Measurements from ENCODE around the gene ZDHHC8.

Gene ZDHHC8

DNA sequence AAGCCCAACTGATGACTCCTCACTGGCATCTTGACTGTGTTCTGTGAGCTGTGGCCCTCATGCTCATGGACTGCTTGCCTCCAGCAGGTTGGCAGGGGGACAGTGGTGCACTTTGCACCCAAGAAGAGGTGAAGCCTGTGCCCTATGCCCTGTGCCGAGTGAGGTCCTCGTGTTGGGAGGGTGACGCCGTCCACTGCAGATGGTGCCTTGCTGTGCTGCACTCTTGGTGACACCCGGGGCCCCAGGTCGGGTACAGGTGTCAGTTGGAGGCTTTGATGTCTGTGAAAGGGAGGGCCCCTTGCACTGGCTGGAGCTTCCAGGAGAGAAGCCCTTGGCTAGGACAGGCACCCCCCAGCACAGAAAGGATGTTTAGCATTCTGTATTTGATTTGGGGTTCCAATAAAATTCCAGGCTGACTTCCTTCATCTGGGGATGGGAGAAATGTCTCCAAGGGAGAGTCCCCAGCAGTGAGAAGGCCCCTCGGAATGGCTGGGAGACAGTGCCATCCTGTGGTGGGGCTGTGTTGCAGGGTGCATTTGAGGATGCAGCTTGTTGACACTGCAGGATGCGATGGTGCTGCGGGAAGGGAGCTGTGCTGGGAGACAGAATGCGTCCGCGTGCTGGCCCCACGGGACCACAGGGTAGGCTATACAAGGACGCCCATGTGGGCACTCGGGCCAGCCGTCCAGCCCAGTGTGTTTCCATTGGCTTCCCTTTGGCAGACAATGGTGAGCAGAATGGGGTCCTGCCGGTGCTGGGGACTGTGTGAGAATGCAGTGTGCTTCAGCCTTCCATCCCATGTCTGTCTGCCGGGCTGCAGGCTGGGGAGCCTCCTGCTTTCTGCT, 2.5 kb upstream of the ZDHHC8 start:
- no peaks in the 10 kb centered on the region for H3K9me3 Mint-ChIP-seq
- peak overlapping the region; percentile 15 for H3K4me3 Mint-ChIP-seq
- ATAC-seq (peak; percentile 35), DNase-seq (ENCODE audit: low spot score in 2 of 2) (no peak)
- peak overlapping the region; percentile 32 for H3K27ac Mint-ChIP-seq
- peaks cover 53% of the 10 kb centered on the region for H3K36me3 Mint-ChIP-seq
- peaks cover 31% of the 10 kb centered on the region for H3K4me1 Mint-ChIP-seq

GRCh38 chr22:20129747-20130014, 1.9 kb upstream of the ZDHHC8 start:
- peak overlapping the region; percentile 15 for H3K4me3 Mint-ChIP-seq
- no peak overlapping the region for H3K27ac Mint-ChIP-seq
- peaks cover 31% of the 10 kb centered on the region for H3K4me1 Mint-ChIP-seq
- H3K36me3 Mint-ChIP-seq: peaks cover 48% of the 10 kb centered on the region
- H3K9me3 Mint-ChIP-seq: no peaks in the 10 kb centered on the region
- DNase-seq (ENCODE audit: low spot score in 2 of 2) (no peak), ATAC-seq (no peak)

DNA sequence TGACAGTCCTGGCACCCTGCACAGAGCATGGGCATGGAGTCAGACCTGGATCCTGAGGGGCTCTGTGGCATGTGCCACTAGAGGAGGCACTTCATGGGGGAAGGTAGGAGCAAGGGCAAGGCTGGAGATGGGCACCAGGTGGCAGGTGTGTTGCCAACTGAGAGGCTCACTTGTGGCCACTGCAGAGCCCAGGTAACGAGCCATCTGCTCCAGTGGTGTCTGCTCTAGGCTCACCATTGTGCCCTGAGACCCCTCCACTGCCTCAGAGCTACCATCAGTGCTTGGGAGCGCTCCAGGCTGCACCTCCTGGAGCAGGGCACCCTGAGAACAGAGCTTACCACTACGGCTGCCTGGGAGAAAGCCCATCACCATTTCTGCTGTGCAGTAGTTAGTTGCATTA, 1.3 kb upstream of the ZDHHC8 start:
- ATAC-seq (no peak), DNase-seq (ENCODE audit: low spot score in 2 of 2) (no peak)
- Mint-ChIP-seq H3K9me3 (no peaks in the 10 kb centered on the region), H3K27ac (no peak overlapping the region), H3K4me3 (peak overlapping the region; percentile 41), H3K4me1 (peaks cover 29% of the 10 kb centered on the region), H3K36me3 (peaks cover 42% of the 10 kb centered on the region)

DNA sequence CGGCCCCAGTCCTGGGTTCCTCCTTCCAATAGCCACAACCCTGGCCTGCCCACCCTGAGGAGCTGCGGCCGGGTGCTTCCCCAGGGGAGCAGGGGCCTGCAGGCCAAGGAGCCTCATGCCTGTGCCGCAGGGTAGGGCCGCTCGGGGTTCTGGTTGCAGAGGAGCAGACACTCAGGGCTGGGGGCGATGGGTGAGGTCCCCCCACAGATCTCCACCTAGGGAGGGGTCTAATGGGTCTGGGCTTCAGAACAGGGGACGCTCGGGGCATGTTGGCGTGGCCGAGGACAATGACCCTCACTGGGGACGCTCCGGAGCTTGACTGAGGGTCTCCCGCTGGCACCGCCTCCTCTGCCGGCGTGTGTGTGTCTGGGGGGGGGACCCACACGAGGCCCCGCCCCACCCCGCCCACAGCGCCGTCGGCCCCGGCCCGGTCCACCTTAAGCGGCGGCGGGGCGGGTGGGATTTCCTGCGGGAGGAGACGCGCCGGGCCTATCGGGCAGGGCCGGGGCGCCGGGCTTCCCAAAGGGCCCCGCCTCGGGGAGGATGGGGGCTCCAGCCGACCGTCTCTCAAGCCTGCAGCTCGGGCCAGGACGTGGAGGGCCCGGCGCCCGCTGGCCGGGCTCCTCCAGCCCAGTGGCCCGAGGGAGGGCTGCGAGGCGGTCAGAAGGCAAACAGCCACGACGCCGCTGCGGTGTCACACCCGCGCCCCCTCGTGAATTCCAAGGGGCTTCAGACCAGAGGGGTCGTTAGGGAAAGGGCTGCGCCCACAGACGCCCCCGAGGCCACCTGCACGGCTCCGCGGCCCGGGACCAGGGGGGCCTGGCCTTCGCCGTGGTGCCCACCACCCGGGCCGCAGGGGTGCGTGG, 640 bp upstream of the ZDHHC8 start:
- no peak overlapping the region for H3K27ac Mint-ChIP-seq
- H3K4me3 Mint-ChIP-seq: peak overlapping the region; percentile 41
- peaks cover 35% of the 10 kb centered on the region for H3K36me3 Mint-ChIP-seq
- peak; percentile 72 for ATAC-seq
- peak; percentile 52 to 77 for DNase-seq (ENCODE audit: low spot score in 2 of 2)
- peaks cover 29% of the 10 kb centered on the region for H3K4me1 Mint-ChIP-seq
- H3K9me3 Mint-ChIP-seq: no peaks in the 10 kb centered on the region

- Mint-ChIP-seq H3K9me3 (no peaks in the 10 kb centered on the region), H3K4me1 (peaks cover 36% of the 10 kb centered on the region), H3K27ac (peak overlapping the region; percentile 65), H3K4me3 (peak overlapping the region; percentile 71), H3K36me3 (peaks cover 24% of the 10 kb centered on the region)
- ATAC-seq (peak; percentile 1), DNase-seq (ENCODE audit: low spot score in 2 of 2) (peak in 1 of 2 donors; percentile 65)
Measured at GRCh38 chr22:20131859-20132685, 468 bp downstream of the ZDHHC8 start.

DNA sequence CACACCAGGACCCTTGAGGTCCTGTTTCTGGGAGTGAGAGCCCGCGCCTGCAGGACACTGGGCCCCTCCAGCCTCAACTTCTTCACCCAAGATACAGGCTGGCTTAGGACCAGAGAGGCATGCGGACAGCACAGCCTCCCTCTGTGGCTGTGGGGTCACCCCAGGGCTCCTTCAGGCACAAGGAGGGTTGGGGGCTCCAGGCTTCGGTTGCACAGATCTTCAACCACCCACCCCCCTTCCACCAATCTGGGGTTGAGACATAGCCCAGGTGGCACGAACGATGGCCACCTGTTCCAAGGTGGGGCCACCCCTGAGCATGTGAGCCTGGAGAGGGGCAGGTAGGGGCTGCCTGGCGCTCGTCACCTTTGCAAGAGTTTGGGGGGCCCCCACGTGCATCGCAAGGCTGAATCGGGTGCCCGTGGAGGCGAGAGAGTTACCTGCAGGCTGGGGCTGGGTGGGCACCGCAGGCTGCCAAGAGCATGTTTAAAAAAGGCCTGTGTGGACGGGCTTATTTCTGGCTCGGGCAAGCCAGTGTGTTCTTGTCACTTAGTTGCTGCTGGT, 1.2 kb downstream of the ZDHHC8 start:
- DNase-seq (ENCODE audit: low spot score in 2 of 2) (no peak), ATAC-seq (no peak)
- no peaks in the 10 kb centered on the region for H3K9me3 Mint-ChIP-seq
- H3K4me1 Mint-ChIP-seq: peaks cover 41% of the 10 kb centered on the region
- peak overlapping the region; percentile 65 for H3K27ac Mint-ChIP-seq
- H3K36me3 Mint-ChIP-seq: peaks cover 17% of the 10 kb centered on the region
- H3K4me3 Mint-ChIP-seq: peak overlapping the region; percentile 71

DNA sequence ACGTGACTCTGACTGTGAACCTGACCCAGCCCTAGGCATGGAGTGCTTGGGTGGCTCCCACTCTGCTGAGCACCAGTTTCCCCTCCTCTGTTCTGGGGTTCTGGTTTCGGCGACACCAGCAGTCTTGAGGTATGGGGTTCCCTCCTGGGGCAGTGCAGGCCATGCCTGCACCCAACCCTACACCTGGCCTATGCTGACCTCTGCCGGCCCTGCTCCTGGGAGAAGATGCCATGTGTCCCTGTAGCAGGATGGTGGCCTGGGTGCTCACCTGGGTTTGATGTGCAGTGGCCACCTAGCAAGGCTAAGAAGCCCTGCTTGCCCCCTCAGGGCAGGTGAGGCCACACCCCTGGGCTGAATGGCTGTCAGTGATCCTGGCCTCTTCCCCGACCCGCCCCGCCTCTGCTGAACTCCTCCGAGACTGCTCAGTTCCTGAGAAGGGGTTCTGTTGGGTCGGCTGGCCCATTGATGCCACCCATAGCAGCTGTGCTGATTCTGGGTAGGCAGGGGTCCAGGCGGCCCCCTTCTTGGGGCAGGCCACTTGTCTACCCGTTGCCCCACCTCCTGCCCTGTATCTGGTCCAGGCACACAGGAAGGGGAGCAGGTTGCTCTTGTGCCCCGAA, 2.4 kb downstream of the ZDHHC8 start:
- no peak overlapping the region for H3K27ac Mint-ChIP-seq
- no peak for DNase-seq (ENCODE audit: low spot score in 2 of 2)
- peaks cover 47% of the 10 kb centered on the region for H3K4me1 Mint-ChIP-seq
- no peaks in the 10 kb centered on the region for H3K9me3 Mint-ChIP-seq
- no peak for ATAC-seq
- peaks cover 6% of the 10 kb centered on the region for H3K36me3 Mint-ChIP-seq
- peak overlapping the region; percentile 71 for H3K4me3 Mint-ChIP-seq

DNA sequence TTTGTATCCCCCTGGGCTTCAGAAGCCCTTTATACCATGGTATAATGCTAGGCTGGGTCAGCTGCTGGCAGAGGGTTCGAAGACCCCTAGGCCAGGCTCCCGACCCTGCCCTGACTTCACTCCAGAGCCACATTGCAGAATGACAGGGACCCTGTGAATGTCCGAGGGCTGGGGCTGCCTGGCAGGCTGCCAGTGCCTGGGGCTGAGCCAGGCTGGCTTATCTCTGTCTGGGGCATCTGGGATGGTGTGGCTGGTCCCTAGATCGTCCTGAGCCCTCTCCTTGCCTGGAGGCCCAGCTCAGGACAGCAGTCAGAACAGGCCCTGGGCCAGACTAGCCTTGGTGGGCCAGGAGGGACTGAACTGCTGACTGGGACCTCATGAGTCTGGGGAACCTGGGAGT, 3.7 kb downstream of the ZDHHC8 start:
- H3K4me3 Mint-ChIP-seq: no peak overlapping the region
- no peak overlapping the region for H3K27ac Mint-ChIP-seq
- ATAC-seq (no peak), DNase-seq (ENCODE audit: low spot score in 2 of 2) (no peak)
- peaks cover 6% of the 10 kb centered on the region for H3K36me3 Mint-ChIP-seq
- H3K4me1 Mint-ChIP-seq: peaks cover 48% of the 10 kb centered on the region
- no peaks in the 10 kb centered on the region for H3K9me3 Mint-ChIP-seq

- Mint-ChIP-seq H3K27ac (no peak overlapping the region), H3K36me3 (peaks cover 6% of the 10 kb centered on the region), H3K4me3 (no peak overlapping the region), H3K9me3 (no peaks in the 10 kb centered on the region), H3K4me1 (peaks cover 48% of the 10 kb centered on the region)
- ATAC-seq: no peak
- no peak for DNase-seq (ENCODE audit: low spot score in 2 of 2)
Measured at GRCh38 chr22:20135806-20136602, 4.4 kb downstream of the ZDHHC8 start.

DNA sequence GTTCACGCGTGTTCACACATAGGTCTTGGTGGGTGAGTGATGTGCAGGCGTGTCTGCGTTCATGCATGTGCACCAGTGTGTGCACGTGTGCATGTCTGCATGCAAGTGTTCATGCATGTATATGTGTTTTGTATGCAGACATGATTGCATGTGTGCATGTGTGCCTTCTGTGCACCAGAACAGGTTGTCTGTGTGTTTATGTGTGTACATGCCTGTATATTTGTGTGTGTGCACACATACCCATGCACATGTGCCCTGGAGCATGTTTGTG, 4.9 kb downstream of the ZDHHC8 start:
- H3K36me3 Mint-ChIP-seq: peaks cover 6% of the 10 kb centered on the region
- no peak overlapping the region for H3K4me3 Mint-ChIP-seq
- H3K9me3 Mint-ChIP-seq: no peaks in the 10 kb centered on the region
- ATAC-seq (no peak), DNase-seq (ENCODE audit: low spot score in 2 of 2) (no peak)
- peaks cover 48% of the 10 kb centered on the region for H3K4me1 Mint-ChIP-seq
- peak overlapping the region; percentile 34 for H3K27ac Mint-ChIP-seq

DNA sequence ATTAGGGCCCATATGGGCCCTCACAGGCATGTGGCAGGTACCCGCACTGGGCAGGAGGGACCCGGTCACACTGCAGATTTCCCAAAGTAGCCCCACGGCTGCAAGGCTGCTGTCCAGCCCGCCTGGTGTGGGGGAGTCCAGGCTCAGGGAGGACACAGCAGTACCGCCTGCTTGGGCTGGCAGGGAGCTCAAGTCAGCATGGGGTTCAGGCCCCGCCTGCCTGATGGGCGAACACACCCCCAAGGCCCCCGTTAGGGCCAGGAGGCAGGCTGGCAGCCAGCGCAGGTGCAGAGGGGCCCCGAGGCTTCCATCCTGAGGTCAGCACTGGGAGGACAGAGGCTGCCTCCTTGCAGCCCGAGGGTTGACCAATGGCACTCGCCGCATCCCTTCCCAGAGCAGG, 5.5 kb downstream of the ZDHHC8 start:
- DNase-seq (ENCODE audit: low spot score in 2 of 2) (no peak), ATAC-seq (no peak)
- H3K36me3 Mint-ChIP-seq: peaks cover 6% of the 10 kb centered on the region
- H3K4me1 Mint-ChIP-seq: peaks cover 48% of the 10 kb centered on the region
- H3K9me3 Mint-ChIP-seq: no peaks in the 10 kb centered on the region
- no peak overlapping the region for H3K4me3 Mint-ChIP-seq
- H3K27ac Mint-ChIP-seq: peak overlapping the region; percentile 58

DNA sequence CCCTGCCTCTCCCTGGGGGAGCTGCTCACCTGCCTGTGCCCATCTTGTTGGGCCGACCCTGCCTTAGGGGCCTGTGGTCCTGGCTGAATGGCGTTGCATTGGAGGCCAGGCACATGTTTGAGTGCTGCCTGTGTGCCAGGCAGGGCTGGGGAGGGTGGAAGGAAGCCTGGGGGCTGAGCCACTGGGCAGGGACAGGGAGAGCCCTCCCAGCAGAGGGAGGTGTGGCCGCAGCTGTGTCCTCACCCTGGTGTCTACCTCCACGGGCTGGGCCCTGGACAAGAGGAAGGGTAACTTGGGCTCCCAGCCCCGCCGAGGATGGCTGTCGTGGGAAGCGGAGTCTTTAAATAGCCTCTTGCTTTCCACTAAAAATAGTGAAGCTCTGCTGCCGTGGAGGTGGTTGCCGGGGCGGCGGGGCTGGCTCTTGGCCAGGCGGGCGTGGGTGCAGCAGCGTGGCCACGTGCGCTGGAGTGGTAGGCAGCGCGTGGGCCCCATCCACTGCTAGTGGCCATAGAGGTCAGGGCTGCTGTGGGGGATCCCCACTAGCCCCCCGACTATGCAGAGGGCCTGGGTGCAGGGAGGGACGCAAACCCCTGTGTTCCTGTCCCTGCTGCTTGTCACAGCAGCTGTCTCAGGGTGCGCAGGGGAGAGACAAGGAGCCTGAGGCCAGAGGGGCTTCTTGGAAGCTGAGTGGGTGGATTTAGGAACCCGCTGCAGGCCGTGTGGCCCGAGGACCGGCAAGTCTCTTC, 6.2 kb downstream of the ZDHHC8 start:
- no peak overlapping the region for H3K4me3 Mint-ChIP-seq
- peaks cover 6% of the 10 kb centered on the region for H3K36me3 Mint-ChIP-seq
- peak overlapping the region; percentile 58 for H3K27ac Mint-ChIP-seq
- DNase-seq (ENCODE audit: low spot score in 2 of 2) (no peak), ATAC-seq (no peak)
- no peaks in the 10 kb centered on the region for H3K9me3 Mint-ChIP-seq
- H3K4me1 Mint-ChIP-seq: peaks cover 44% of the 10 kb centered on the region

GRCh38 chr22:20138417-20138738, 6.8 kb downstream of the ZDHHC8 start:
- H3K4me1 Mint-ChIP-seq: peaks cover 42% of the 10 kb centered on the region
- H3K27ac Mint-ChIP-seq: no peak overlapping the region
- H3K4me3 Mint-ChIP-seq: no peak overlapping the region
- no peaks in the 10 kb centered on the region for H3K9me3 Mint-ChIP-seq
- no peak for ATAC-seq
- peaks cover 6% of the 10 kb centered on the region for H3K36me3 Mint-ChIP-seq
- DNase-seq (ENCODE audit: low spot score in 2 of 2): no peak

- Mint-ChIP-seq H3K27ac (no peak overlapping the region), H3K4me3 (no peak overlapping the region), H3K4me1 (peaks cover 38% of the 10 kb centered on the region), H3K36me3 (peaks cover 6% of the 10 kb centered on the region), H3K9me3 (no peaks in the 10 kb centered on the region)
- no peak for ATAC-seq
- DNase-seq (ENCODE audit: low spot score in 2 of 2): no peak
Measured at GRCh38 chr22:20138868-20139267, 7.3 kb downstream of the ZDHHC8 start.
